SHP77 treated with DMSO at 0.1 percent for 48 hours (cell line): ENCODE measurements around the gene CGB8.
"Not testable (repeated sequence)": the region's sequence is repeated elsewhere in the genome, so short reads cannot be mapped to it uniquely, and the experiment has no call there.

Source experiments
- DNase-seq: peaks from one replicate; lab custom pipeline; 2025; lab: John Stamatoyannopoulos, UW

CGB8 gene

DNA sequence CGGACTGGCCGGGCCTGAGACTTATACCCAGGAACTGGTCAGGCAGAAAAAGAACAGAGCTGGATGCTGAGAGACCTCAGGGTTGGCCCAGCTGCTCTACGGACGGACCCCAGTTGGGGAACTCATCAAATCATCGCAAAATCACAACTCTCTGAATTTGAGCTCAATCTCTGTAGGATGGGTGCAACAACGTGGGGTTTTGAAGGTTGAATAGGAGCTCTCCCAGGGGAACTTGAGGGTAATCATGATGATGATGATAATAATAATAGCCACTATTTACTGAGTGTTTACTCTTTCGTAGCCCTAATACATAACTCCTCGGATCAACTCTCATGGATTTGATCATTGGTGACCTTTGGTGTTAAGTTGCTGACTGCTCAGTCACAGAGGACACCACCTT, 18.6 kb downstream of the CGB8 start:
- not testable (repeated sequence) for DNase-seq

DNA sequence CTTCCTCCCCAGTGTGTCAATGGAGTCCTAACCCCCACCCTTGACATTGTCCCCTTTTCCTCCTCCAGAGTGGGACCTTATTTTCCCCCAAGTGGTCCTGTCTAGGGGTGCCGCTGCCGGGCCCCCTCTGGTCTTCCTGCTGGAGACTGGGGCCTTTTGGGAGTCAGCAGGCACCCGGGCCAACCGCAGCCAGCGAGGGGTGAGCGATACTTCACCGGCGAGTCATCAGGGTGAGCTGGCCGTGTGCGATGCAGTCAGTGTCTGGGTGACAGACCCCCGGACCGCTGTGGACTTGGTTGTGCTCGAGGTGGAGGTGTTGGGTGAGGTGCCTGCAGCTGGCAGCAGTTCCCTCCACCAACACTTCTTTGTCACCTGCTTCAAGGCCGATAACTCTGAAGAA, 19.2 kb downstream of the CGB8 start:
- DNase-seq = not testable (repeated sequence)

DNA sequence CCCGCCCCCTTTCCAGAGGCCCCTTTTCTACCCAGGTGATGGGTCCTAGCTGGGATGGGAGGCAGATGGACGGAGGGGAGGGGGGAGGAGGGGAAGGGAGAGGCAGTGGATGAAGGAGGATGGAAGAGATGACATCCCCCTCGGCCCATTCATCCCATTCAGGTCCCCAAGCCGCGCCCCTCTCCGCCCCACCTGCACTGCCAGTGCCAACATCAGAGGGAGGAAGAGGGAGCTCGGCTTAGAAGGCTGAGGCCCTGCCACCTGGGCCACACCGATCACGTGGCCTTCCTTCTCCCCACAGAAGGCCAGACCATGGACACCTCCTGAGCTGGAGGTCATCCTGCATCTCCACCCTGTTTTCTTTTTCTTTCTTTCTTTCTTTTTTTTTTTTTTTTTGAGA, 20.2 kb downstream of the CGB8 start:
- DNase-seq = not testable (repeated sequence)

- not testable (repeated sequence) for DNase-seq
Observed at GRCh38 chr19:49025599-49025998, 23.3 kb downstream of the CGB8 start.

- DNase-seq = not testable (repeated sequence)
Observed at GRCh38 chr19:49025088-49025487, 23.8 kb downstream of the CGB8 start.

GRCh38 chr19:49024233-49024632, 24.7 kb downstream of the CGB8 start, which contains the start of gene CGB3:
CGB3 (minus strand) TSS chr19:49024333; CDS start chr19:49023971, 362 bp downstream.
- not testable (repeated sequence) for DNase-seq

GRCh38 chr19:49022116-49022515, 26.8 kb downstream of the CGB8 start:
- DNase-seq = no peak

DNA sequence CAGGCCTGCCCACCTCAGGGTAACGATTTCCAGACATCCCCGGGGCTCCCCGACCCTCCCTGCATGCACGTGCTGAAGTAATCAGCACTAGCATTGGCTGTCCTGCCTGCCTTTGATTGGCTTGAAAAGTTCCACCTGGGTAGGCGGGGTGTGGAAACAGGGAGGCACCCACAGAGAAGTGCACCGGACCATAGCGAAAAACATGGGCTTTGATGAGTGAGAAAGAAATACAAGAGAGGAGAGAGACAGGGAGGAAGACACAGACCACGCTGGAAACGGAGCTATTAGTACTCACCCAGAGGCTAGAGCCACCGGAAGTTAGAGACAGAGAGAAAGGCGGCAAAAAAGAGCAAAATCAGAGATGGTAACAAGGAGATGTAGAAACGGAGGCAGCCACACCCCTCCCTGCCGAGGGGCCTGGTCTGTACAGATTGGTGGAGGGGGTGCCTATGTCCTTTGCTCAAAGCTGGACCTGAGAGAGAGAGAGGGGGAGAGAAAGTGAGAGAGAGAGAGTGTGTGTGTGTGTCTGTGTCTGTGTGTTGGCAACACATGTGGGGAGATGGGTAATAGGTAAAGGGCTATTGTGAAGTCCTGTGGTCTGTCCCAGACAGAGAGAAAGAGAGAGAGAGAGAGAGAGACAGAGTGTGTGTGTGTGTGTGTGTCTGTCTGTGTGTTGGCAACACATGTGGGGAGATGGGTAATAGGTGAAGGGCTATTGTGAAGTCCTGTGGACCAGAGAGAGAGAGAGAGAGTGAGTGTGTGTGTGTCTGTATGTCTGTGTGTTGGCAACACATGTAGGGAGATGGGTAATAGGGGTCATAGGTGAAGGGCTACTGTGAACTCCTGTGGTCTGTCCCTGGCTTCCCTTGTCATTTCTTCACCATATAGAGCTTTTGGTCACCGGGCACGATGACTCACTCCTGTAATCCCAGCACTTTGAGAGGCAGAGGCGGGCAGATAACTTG, 27.7 kb downstream of the CGB8 start:
- no peak for DNase-seq

DNA sequence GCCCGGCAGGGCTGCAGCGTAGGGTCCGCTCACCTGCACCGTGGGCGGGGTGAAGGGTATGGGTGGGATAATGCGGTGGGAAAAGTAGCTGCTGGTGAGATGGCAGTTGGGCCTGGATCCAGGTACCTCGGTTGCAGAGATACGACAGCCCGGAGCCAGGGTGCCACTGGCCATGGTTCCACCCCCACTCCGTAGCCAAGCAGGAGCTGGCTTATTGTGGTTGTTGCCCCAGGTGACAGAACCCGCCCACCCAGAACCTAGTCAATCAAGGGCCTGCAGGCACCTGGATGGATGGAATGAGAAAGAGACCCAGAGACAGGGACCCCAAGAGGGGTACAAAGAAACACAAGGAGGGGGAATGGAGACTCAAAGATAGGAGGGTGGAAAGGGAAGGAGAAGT, 28.6 kb downstream of the CGB8 start:
- DNase-seq = no peak

DNA sequence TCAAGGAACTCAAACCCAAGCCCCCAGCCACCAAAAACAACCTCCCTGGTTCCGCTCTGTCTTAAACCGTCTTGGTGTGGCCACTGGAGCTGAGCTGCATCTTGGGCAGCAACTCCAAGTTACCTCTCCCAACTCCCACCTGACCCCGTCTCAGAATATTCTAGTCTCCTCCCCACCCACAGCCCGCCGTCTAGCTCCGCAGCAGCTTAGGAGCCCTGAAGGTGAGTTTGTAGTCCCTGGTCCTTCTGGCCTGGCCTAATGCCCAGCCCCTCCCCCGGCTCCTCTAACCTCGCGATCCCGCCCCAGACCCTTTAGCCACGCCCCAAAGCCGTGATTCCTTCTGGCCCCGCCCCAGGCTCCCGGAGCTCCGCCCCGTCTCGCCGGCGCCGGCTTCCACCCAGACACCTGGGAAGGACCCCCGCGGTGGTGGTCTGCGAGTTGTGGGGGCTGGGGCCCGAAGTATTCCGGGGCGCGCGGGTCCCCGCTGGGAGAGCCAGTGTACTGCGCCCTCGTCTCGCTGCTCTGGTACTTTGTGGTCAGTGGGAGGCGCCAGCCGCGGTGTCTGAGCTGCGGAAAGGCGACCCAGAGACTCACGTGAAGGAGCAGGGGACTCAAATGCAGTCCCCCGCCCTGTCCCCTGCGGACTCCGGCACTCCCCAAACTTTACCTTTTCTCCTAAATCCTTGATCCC, 29.5 kb downstream of the CGB8 start:
- DNase-seq = peak; percentile 31

- not testable (repeated sequence) for DNase-seq
Observed at GRCh38 chr19:49018388-49019241, 30.3 kb downstream of the CGB8 start.

GRCh38 chr19:49017666-49018351, 31.1 kb downstream of the CGB8 start:
- DNase-seq = peak; percentile 50

DNA sequence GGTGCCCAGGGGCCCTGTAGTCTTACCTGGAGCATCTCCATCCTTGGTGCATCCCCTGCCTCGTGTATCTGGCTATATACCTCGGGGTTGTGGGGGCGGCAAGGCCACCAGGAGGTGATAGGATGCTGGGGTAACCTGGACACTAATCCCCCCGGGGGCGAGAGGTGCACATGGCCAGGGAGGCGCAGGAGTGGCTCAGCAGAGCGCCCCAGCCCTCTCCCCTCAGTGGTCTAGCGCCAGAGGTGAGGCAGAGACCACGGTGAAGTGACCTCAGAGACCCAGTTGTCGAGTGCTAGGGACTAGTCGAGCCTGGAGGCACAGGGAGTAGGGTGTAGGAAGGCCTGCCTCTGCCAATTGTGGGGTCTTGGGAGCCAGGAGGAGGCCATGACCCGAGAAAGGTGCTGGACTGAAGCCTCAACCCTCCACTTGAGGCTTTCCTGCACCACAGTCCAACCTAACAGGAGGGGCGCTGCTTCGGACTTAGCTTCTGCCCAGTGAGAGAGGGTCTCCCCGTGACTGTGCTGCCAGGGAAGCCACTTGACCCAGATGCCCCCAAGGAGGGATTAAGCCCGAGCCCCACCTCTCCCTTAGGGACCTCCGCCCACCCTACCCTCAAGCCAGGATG, 31.8 kb downstream of the CGB8 start, which contains the start of gene LHB:
LHB (minus strand) TSS at position 51 of the 625 bp plus-strand sequence; CDS start at position 41, 10 bp downstream.
- no peak for DNase-seq

DNA sequence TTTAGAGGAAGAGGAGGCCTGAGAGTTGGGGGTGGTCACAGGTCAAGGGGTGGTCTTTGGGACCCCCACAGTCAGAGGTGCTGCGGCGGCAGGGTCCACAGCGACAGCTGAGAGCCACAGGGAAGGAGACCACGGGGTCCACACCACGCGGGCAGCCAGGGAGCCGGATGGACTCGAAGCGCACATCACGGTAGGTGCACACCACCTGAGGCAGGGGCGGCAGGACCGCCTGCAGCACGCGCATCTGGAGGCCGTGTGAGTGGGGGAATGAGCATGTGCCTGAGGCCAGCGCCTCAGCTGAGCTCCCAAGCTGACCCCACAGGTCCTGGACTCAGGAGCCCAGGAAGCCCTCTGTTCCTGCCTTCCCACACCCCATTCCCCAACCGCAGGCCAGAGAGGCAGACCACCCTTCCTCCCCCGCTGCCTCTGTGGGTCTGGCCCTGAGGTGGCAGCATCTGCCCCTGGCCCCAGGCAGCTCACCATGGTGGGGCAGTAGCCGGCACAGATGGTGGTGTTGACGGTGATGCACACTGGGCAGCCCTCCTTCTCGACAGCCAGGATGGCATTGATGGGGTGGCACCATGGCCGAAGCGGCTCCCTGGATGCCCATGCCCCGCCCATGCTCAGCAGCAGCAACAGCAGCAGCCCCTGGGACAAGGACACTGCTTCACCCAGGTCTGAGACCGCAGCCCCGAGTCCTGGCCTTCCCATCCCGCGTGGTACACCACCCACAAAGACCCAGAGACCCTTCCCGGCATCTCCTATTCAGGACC, 32.7 kb downstream of the CGB8 start:
- no peak for DNase-seq

DNA sequence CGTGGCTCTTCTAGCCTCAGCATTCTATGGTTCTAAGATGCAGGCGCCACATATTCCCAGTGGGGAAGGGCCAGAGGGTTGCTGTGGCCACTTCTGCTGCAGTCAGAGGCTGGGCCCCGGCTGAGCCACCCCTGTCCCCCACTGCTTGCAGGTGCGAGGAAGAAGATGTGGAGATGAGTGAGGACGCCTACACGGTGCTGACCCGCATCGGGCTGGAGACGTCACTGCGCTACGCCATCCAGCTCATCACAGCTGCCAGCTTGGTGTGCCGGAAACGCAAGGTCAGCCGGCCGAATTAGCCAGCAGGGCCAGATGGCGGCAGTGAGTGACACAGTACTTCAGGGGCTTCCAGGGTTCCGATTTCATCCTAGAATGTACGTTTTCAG, 34.0 kb downstream of the CGB8 start:
- no peak for DNase-seq

DNA sequence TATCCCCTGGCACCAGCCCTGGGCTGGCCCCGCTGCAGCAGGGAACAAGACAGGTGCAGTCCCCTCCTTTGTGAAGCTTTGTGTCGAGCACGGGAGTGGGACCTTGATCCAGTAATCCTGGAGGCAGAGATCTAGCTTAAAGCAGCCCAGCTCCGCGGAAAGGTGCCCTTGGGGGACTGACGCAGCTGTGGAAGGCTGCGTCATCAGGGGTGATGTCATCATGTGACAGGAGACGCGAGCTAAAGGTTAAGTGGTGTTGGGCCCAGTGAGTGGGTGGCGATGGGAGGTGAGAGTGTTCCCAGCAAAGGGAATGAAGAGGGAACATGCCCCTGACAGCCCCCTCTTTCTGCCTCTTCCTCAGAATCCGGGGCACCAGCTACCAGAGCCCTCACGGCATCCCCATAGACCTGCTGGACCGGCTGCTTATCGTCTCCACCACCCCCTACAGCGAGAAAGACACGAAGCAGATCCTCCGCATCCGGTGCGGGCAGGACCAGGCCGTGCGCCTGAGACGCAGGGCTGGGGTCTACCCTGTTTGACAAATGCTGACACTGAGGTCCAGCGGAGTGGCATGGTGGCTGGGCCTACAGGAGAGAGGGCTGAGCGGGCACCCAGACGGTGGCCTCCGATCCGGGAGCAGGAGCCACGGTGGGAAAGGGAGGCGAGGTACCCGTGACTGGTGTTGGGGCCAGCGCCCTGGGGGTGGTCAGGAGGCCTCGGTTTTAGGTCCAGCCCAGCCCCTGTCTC, 34.6 kb downstream of the CGB8 start:
- peak; percentile 18 for DNase-seq

GRCh38 chr19:49011194-49011593, 37.7 kb downstream of the CGB8 start:
- DNase-seq = no peak

GRCh38 chr19:49010453-49010852, 38.5 kb downstream of the CGB8 start:
- DNase-seq = no peak

DNA sequence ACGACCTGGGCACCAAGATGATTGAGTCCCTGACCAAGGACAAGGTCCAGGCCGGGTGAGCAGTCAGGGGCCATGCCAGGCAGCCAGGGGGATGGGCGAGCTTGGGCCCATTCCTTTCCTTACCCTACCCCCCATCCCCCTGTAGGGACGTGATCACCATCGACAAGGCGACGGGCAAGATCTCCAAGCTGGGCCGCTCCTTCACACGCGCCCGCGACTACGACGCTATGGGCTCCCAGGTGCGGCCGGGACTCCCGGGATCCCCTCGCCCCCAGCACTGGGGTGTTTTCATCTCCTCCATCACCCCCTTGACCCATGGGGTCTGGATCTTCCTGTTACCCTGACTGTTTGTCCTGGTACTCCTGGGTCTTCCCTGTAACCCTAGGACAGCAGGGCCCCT, 39.1 kb downstream of the CGB8 start:
- DNase-seq = no peak
